PC-9 (cell line): ENCODE results near the gene RAB3GAP2. TPM values are rescaled to one million over a fixed set of nuclear protein-coding genes. Genes with fewer than 3 reads are reported as not detected.

Experiments used
- BruUV-seq: library from RNA; stranded (reverse); fragments of 400-500 nt; replicated peaks from 2 replicates; lab custom pipeline; 2021; lab: Mats Ljungman, UMichigan
- CTCF ChIA-PET: fragments of 300-600 bp; sonication (Branson Sonifier 250); formaldehyde crosslinking; loops from one replicate; lab custom pipeline; 2022; ENCODE audit warnings: antibody characterized with exemption; lab: Charles Lee
- POLR2A ChIA-PET: fragments of 300-600 bp; sonication (Branson Sonifier 250); formaldehyde crosslinking; loops from one replicate; lab custom pipeline; 2022; ENCODE audit warnings: antibody characterized with exemption; ENCODE audit not compliant: unreplicated experiment; lab: Charles Lee
- DNase-seq, 2 experiments: peaks; one replicate each; pipeline versions ENCODE4 v3.0.0 to v3.0.0-alpha.2; 2015 to 2022; ENCODE audit warnings: mixed read lengths in 1 of 2
- H2AFZ ChIP-seq: fragments of 200-600 bp; sonication (generic); 2 replicates; pipeline ENCODE4 v1.8.1; 2017; ENCODE audit warnings: antibody characterized with exemption
- H3F3A ChIP-seq: fragments of 200-600 bp; sonication (generic); 2 replicates; pipeline ENCODE4 v1.8.1; 2017; ENCODE audit warnings: antibody characterized with exemption, mild to moderate bottlenecking, low read depth; ENCODE audit not compliant: insufficient read depth
- H3K27ac ChIP-seq: fragments of 200-600 bp; sonication (generic); 2 replicates; pipeline ENCODE4 v1.6.1; 2016; ENCODE audit warnings: mixed run types
- H3K27me3 ChIP-seq: fragments of 200-600 bp; sonication (generic); 2 replicates; pipeline ENCODE4 v1.6.1; 2016; ENCODE audit warnings: low read depth, mixed run types; ENCODE audit not compliant: insufficient read depth
- H3K36me3 ChIP-seq: fragments of 200-600 bp; sonication (generic); 2 replicates; pipeline ENCODE4 v1.6.1; 2016; ENCODE audit warnings: low read depth, mixed run types
- H3K4me1 ChIP-seq: fragments of 200-600 bp; sonication (generic); replicated peaks from 2 replicates; pipeline ENCODE4 v1.6.1; 2016; ENCODE audit warnings: mixed run types; ENCODE audit not compliant: insufficient read depth
- H3K4me2 ChIP-seq: fragments of 200-600 bp; sonication (generic); 2 replicates; pipeline ENCODE4 v1.6.1; 2017; ENCODE audit warnings: mixed run types
- H3K4me3 ChIP-seq: fragments of 200-600 bp; sonication (generic); 2 replicates; pipeline ENCODE4 v1.6.1; 2016; ENCODE audit warnings: mixed run types
- H3K79me2 ChIP-seq: fragments of 200-600 bp; sonication (generic); 2 replicates; pipeline ENCODE4 v1.6.1; 2017; ENCODE audit warnings: low read depth, mixed run types
- H3K9me2 ChIP-seq: fragments of 200-600 bp; sonication (generic); 2 replicates; pipeline ENCODE4 v1.8.1; 2017; ENCODE audit warnings: mild to moderate bottlenecking; ENCODE audit not compliant: insufficient read depth
- H3K9me3 ChIP-seq: fragments of 200-600 bp; sonication (generic); 2 replicates; pipeline ENCODE4 v1.8.1; 2016; ENCODE audit warnings: low read depth; ENCODE audit not compliant: insufficient read depth
- H4K20me1 ChIP-seq: fragments of 200-600 bp; sonication (generic); 2 replicates; pipeline ENCODE4 v1.8.1; 2017; ENCODE audit not compliant: insufficient read depth
- EZH2 ChIP-seq: fragments of 200-600 bp; sonication (generic); IDR thresholded peaks from 2 replicates; pipeline ENCODE4 v1.8.0; 2017; ENCODE audit warnings: antibody characterized with exemption, low read depth
- intact Hi-C: fragments of 100-400 bp; cut with micrococcal nuclease; formaldehyde crosslinking; loops from one replicate; pipeline ENCODE4 v1.10.0; 2022; ENCODE audit not compliant: unreplicated experiment
- total RNA-seq: library from RNA; stranded (reverse); gene quantifications from 2 replicates; pipeline ENCODE4 v1.2.3, GENCODE V29; 2021
- TF ChIP-seq, protein P1 (sequence below): fragments of 200-600 bp; sonication (generic); conservative IDR thresholded peaks from 2 replicates; pipeline ENCODE4 v1.6.1; 2017; ENCODE audit warnings: mixed run types, antibody characterized with exemption, mild to moderate bottlenecking, moderate library complexity

RAB3GAP2 gene
- total RNA-seq, 1 experiment from 2014 or later: 51.0 TPM

DNA sequence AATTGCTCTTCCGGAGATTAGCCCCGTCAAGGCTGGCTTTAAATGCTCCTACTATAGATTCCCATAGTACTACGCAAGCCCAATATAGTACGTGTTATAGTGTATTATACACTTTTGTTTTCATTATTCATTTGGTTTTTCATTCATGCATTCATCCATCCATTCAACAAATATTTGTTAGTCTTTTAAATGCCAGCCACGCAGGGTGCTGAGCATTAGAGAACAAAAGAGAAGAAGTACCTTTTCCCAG, 513 bp upstream of the RAB3GAP2 start:
- no peak for DNase-seq
- CTCF ChIA-PET: interaction anchor here (0.6 to 1.2 kb wide), 4 partner anchors 23 to 504 kb away, joined by 4 read pairs; no protein-coding TSS in a partner anchor
- POLR2A ChIA-PET: interaction anchor here (0.5 to 0.6 kb wide), 6 partner anchors 28 to 514 kb away, joined by 3 to 8 read pairs (median 6); partner anchors contain the start of gene MTARC1
- Histone ChIP-seq H3K79me2 (peaks cover 41% of the 10 kb centered on the region), H3K36me3 (peaks cover 12% of the 10 kb centered on the region; the same call in 1 of the 2 replicates), H3K27ac (peak overlapping the region; percentile 34), H2AFZ (peak overlapping the region; percentile 91), H3K4me2 (peak overlapping the region; percentile 81), H3F3A (peaks cover 4% of the 10 kb centered on the region; the same call in 1 of the 2 replicates), H3K4me3 (peak overlapping the region; percentile 59), H3K9me3 (no peaks in the 10 kb centered on the region), H4K20me1 (no peaks in the 10 kb centered on the region), H3K9me2 (no peaks in the 10 kb centered on the region), H3K4me1 (peaks cover 15% of the 10 kb centered on the region), H3K27me3 (no peaks in the 10 kb centered on the region)
- intact Hi-C loops: loop anchor here (5.0 kb wide), 1 partner anchor 1165 kb away; no protein-coding TSS in a partner anchor
- TSS peak; percentile 94 for BruUV-seq
- no peak for TF ChIP-seq EZH2
- TF ChIP-seq, protein P1, sequence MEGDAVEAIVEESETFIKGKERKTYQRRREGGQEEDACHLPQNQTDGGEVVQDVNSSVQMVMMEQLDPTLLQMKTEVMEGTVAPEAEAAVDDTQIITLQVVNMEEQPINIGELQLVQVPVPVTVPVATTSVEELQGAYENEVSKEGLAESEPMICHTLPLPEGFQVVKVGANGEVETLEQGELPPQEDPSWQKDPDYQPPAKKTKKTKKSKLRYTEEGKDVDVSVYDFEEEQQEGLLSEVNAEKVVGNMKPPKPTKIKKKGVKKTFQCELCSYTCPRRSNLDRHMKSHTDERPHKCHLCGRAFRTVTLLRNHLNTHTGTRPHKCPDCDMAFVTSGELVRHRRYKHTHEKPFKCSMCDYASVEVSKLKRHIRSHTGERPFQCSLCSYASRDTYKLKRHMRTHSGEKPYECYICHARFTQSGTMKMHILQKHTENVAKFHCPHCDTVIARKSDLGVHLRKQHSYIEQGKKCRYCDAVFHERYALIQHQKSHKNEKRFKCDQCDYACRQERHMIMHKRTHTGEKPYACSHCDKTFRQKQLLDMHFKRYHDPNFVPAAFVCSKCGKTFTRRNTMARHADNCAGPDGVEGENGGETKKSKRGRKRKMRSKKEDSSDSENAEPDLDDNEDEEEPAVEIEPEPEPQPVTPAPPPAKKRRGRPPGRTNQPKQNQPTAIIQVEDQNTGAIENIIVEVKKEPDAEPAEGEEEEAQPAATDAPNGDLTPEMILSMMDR: no peak

DNA sequence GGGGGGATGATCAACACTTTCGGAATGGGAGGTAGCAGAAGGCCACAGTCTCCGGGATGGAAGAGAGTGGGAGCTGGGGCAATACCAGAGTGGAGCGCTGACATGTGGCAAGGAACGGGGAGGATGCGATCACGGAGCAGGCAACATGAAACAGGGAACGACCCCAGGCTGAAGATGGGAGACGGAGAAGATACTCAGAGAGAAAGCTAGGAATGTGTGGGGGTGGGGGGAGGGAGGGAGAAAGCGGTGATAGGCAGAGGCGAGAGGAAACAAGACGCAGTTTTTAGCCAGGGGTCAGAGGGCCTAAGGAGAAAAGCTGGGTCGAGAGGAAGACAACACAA, 577 bp downstream of the RAB3GAP2 start:
- Histone ChIP-seq H3K4me1 (peaks cover 15% of the 10 kb centered on the region), H3K36me3 (peaks cover 22% of the 10 kb centered on the region; the same call in 1 of the 2 replicates), H3K9me3 (no peaks in the 10 kb centered on the region), H3K27me3 (no peaks in the 10 kb centered on the region), H3F3A (peaks cover 4% of the 10 kb centered on the region; the same call in 1 of the 2 replicates), H3K4me3 (peak overlapping the region; percentile 59), H4K20me1 (no peaks in the 10 kb centered on the region), H3K9me2 (no peaks in the 10 kb centered on the region), H3K79me2 (peaks cover 42% of the 10 kb centered on the region), H3K4me2 (peak overlapping the region; percentile 81), H2AFZ (peak overlapping the region; percentile 97), H3K27ac (peak overlapping the region; percentile 61)
- ChIA-PET CTCF (interaction anchor here (1.0 to 1.2 kb wide), 2 partner anchors 24 to 505 kb away, joined by 4 read pairs; no protein-coding TSS in a partner anchor), POLR2A (interaction anchor here (0.7 to 0.9 kb wide), 2 partner anchors 954 to 1720 kb away, joined by 4 to 6 read pairs; no protein-coding TSS in a partner anchor)
- peak in 1 of 2 experiments; percentile 10 for DNase-seq
- intact Hi-C loops: loop anchor here (5.0 kb wide), 1 partner anchor 1166 kb away; no protein-coding TSS in a partner anchor
- TF ChIP-seq, protein P1: no peak
- no peak for TF ChIP-seq EZH2
- no TSS peak for BruUV-seq

DNA sequence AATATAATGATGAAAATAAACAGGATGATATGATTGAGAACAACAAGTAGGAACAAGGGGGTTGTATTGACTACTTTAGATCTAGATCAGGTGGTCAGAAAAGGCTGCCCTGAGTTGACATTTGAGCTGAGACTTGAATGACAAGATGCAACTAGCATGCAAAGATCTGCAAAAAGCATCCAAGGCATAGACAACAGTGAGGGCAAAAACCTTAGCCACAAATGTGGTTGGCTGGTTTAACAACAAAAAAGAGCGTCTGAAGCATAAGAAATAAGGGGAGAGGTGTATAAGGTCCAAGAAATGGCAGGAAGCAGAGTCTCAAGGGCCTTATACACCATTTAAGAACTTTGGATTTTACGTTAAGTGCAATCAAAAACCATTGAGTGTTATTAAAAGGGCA, 3.2 kb downstream of the RAB3GAP2 start:
- DNase-seq: no peak
- CTCF ChIA-PET: no interaction called here
- H3K4me2 ChIP-seq: no peak overlapping the region

More for the DNA sequence above, 3.2 kb downstream of the RAB3GAP2 start:
- POLR2A ChIA-PET: no interaction called here
- H2AFZ ChIP-seq: no peak overlapping the region
- H3K27me3 ChIP-seq: no peaks in the 10 kb centered on the region
- peaks cover 61% of the 10 kb centered on the region for H3K79me2 ChIP-seq
- H3F3A ChIP-seq: peaks cover 4% of the 10 kb centered on the region; the same call in 1 of the 2 replicates
- H3K4me3 ChIP-seq: no peak overlapping the region
- 0 out of 2 replicates have a peak, but pooled peaks cover 3% of the 10 kb centered on the region for H4K20me1 ChIP-seq
- peaks cover 15% of the 10 kb centered on the region for H3K4me1 ChIP-seq
- peaks cover 26% of the 10 kb centered on the region; the same call in 1 of the 2 replicates for H3K36me3 ChIP-seq
- H3K9me3 ChIP-seq: no peaks in the 10 kb centered on the region
- BruUV-seq: no TSS peak
- H3K9me2 ChIP-seq: no peaks in the 10 kb centered on the region; the same call in 1 of the 2 replicates
- H3K27ac ChIP-seq: no peak overlapping the region
- intact Hi-C loops: no loop called here
- no peak for TF ChIP-seq EZH2
- TF ChIP-seq, protein P1: no peak
